WTC11 (cell line): ENCODE results near the gene CRYGN. TPM values are rescaled to one million over a fixed set of nuclear protein-coding genes. Genes with fewer than 3 reads are reported as not detected.
A peak's percentile ranks its signal among the peaks of the same experiment; 100 is the strongest.

Source experiments
- ATAC-seq: fragments of 200-7000 bp; cut with Tn5 transposase; 2 replicates; pipeline ENCODE4 v1.10.0; 2021; ENCODE audit warnings: mild to moderate bottlenecking, moderate library complexity
- CTCF ChIA-PET: fragments of 300-600 bp; sonication (Branson Sonifier 250); formaldehyde crosslinking; loops from one replicate; lab custom pipeline; 2021; ENCODE audit warnings: antibody characterized with exemption; lab: Charles Lee
- POLR2A ChIA-PET: fragments of 350-600 bp; sonication (Branson Sonifier 250); formaldehyde crosslinking; loops from one replicate; lab custom pipeline; 2021; ENCODE audit warnings: antibody characterized with exemption; lab: Charles Lee
- DNase-seq: peaks from one replicate; pipeline ENCODE4 v3.0.0; 2021; ENCODE audit warnings: low spot score
- H3K27ac Mint-ChIP-seq: 2 replicates; pipeline ENCODE4 v1.8.0; 2021; ENCODE audit warnings: mixed read lengths
- H3K27me3 Mint-ChIP-seq: 2 replicates; pipeline ENCODE4 v1.8.0; 2021; ENCODE audit warnings: low read depth, mild to moderate bottlenecking, moderate library complexity, mixed read lengths
- H3K36me3 Mint-ChIP-seq: 2 replicates; pipeline ENCODE4 v1.8.0; 2021; ENCODE audit warnings: mixed read lengths
- H3K4me1 Mint-ChIP-seq: 2 replicates; pipeline ENCODE4 v1.8.0; 2022; ENCODE audit warnings: mixed read lengths
- H3K4me3 Mint-ChIP-seq: 2 replicates; pipeline ENCODE4 v1.8.0; 2021; ENCODE audit warnings: mild to moderate bottlenecking, moderate library complexity, mixed read lengths
- H3K9me3 Mint-ChIP-seq: 2 replicates; pipeline ENCODE4 v1.8.0; 2021; ENCODE audit warnings: mixed read lengths
- ATF6 ChIP-seq: sonication (generic); formaldehyde crosslinking; IDR thresholded peaks from 2 replicates; pipeline ENCODE4 v1.8.1; 2023; ENCODE audit warnings: mild to moderate bottlenecking, missing genetic modification reagents
- CREM ChIP-seq: sonication (generic); formaldehyde crosslinking; IDR thresholded peaks from 2 replicates; pipeline ENCODE4 v1.8.1; 2022; ENCODE audit warnings: mild to moderate bottlenecking, missing genetic modification reagents, moderate library complexity
- E2F1 ChIP-seq: sonication (generic); formaldehyde crosslinking; IDR thresholded peaks from 2 replicates; pipeline ENCODE4 v1.8.0; 2022; ENCODE audit warnings: mild to moderate bottlenecking, missing genetic modification reagents
- IRF1 ChIP-seq: sonication (generic); formaldehyde crosslinking; IDR thresholded peaks from 2 replicates; pipeline ENCODE4 v1.8.0; 2023; ENCODE audit warnings: missing genetic modification reagents
- IRF2 ChIP-seq: sonication (generic); formaldehyde crosslinking; IDR thresholded peaks from 2 replicates; pipeline ENCODE4 v1.8.0; 2022; ENCODE audit warnings: low read depth, missing genetic modification reagents, borderline replicate concordance
- JAZF1 ChIP-seq: fragments of 250-450 bp; sonication (Bioruptor Pico); IDR thresholded peaks from 2 replicates; pipeline ENCODE4 v1.9.0; 2021; ENCODE audit warnings: moderate library complexity, mild to moderate bottlenecking, inconsistent platforms
- MAX ChIP-seq: sonication (generic); formaldehyde crosslinking; IDR thresholded peaks from 2 replicates; pipeline ENCODE4 v1.8.0; 2022; ENCODE audit warnings: mild to moderate bottlenecking, missing genetic modification reagents
- NFYB ChIP-seq: sonication (generic); formaldehyde crosslinking; conservative IDR thresholded peaks from 2 replicates; pipeline ENCODE4 v1.8.0; 2022; ENCODE audit warnings: low read depth, missing genetic modification reagents
- NR3C1 ChIP-seq: sonication (generic); formaldehyde crosslinking; conservative IDR thresholded peaks from 2 replicates; pipeline ENCODE4 v1.8.1; 2023; ENCODE audit warnings: low read depth, mild to moderate bottlenecking, missing genetic modification reagents
- PREB ChIP-seq: sonication (generic); formaldehyde crosslinking; IDR thresholded peaks from 2 replicates; pipeline ENCODE4 v1.8.1; 2022; ENCODE audit warnings: mild to moderate bottlenecking, missing genetic modification reagents, moderate library complexity, borderline replicate concordance
- PRRX2 ChIP-seq: fragments of 250-450 bp; sonication (Bioruptor Pico); IDR thresholded peaks from 2 replicates; pipeline ENCODE4 v1.8.0; 2021; ENCODE audit warnings: mild to moderate bottlenecking
- TEAD4 ChIP-seq: sonication (generic); formaldehyde crosslinking; IDR thresholded peaks from 2 replicates; pipeline ENCODE4 v1.8.0; 2022; ENCODE audit warnings: mild to moderate bottlenecking, missing genetic modification reagents
- ZBTB21 ChIP-seq: sonication (generic); formaldehyde crosslinking; IDR thresholded peaks from 2 replicates; pipeline ENCODE4 v1.8.1; 2023; ENCODE audit warnings: mild to moderate bottlenecking, missing genetic modification reagents, borderline replicate concordance
- ZNF232 ChIP-seq: sonication (generic); formaldehyde crosslinking; IDR thresholded peaks from 2 replicates; pipeline ENCODE4 v1.8.0; 2022; ENCODE audit warnings: mild to moderate bottlenecking, missing genetic modification reagents
- ZNF396 ChIP-seq: fragments of 250-450 bp; sonication (Bioruptor Pico); IDR thresholded peaks from 2 replicates; pipeline ENCODE4 v1.8.0; 2021; ENCODE audit warnings: mild to moderate bottlenecking, moderate library complexity, borderline replicate concordance
- ZNF512 ChIP-seq: sonication (generic); formaldehyde crosslinking; IDR thresholded peaks from 2 replicates; pipeline ENCODE4 v1.8.1; 2022; ENCODE audit warnings: missing genetic modification reagents, borderline replicate concordance
- ZNF671 ChIP-seq: fragments of 250-450 bp; sonication (Bioruptor Pico); IDR thresholded peaks from 2 replicates; pipeline ENCODE4 v1.8.0; 2021; ENCODE audit warnings: mild to moderate bottlenecking
- total RNA-seq: library from RNA; stranded (reverse); gene quantifications from 3 replicates; pipeline ENCODE4 v1.2.3, GENCODE V29; 2021

CRYGN gene
- total RNA-seq, 1 experiment from 2014 or later = 1.5 TPM

GRCh38 chr7:151383638-151384351 is 56.1 kb downstream of the CRYGN start:
- DNase-seq = peak; percentile 3
- Mint-ChIP-seq H3K9me3 (no peaks in the 10 kb centered on the region), H3K27ac (no peak overlapping the region), H3K4me1 (peaks cover 12% of the 10 kb centered on the region), H3K36me3 (peaks cover 4% of the 10 kb centered on the region), H3K4me3 (no peak overlapping the region), H3K27me3 (peaks cover 25% of the 10 kb centered on the region)
- ATAC-seq = no peak
- POLR2A ChIA-PET = interaction anchor here (0.6 kb wide), 1 partner anchor 25 kb away, joined by 3 read pairs; no protein-coding TSS in a partner anchor
- CTCF ChIA-PET = interaction anchor here (0.6 to 1.7 kb wide), 3 partner anchors 15 to 73 kb away, joined by 3 to 4 read pairs (median 3); no protein-coding TSS in a partner anchor
- TF ChIP-seq ZNF232 (CRISPR knock-in tag) = no peak
- TF ChIP-seq ZNF671 (CRISPR knock-in tag) = no peak
- no peak for TF ChIP-seq IRF2 (CRISPR knock-in tag)
- TF ChIP-seq PRRX2 (CRISPR knock-in tag) = no peak
- TF ChIP-seq ZNF396 (CRISPR knock-in tag) = no peak
- no peak for TF ChIP-seq NFYB (CRISPR knock-in tag)
- TF ChIP-seq ZBTB21 (CRISPR knock-in tag) = no peak
- TF ChIP-seq ZNF512 = no peak
- no peak for TF ChIP-seq TEAD4 (CRISPR knock-in tag)
- TF ChIP-seq IRF1 (CRISPR knock-in tag) = no peak
- TF ChIP-seq E2F1 (CRISPR knock-in tag) = no peak
- TF ChIP-seq NR3C1 (CRISPR knock-in tag) = no peak
- no peak for TF ChIP-seq CREM (CRISPR knock-in tag)
- TF ChIP-seq ATF6 (CRISPR knock-in tag) = no peak
- TF ChIP-seq MAX (CRISPR knock-in tag) = no peak
- TF ChIP-seq PREB (CRISPR knock-in tag) = no peak
- TF ChIP-seq JAZF1 (CRISPR knock-in tag) = no peak
